Gastrocnemius medialis (tissue), 4 donors: ENCODE results near the gene MAGI1. TPM values are rescaled to one million over a fixed set of nuclear protein-coding genes. Genes with fewer than 3 reads are reported as not detected.

Source experiments
- ATAC-seq, 2 donors: fragments of 150-250 bp; one replicate each; pipeline ENCODE4 v1.9.1; 2016
- DNase-seq, 2 donors: peaks; one replicate each; pipeline ENCODE4 v3.0.0-alpha.2; 2019
- H3K27ac ChIP-seq, 4 donors: fragments of 200-600 bp; sonication (generic); 1 replicate in 1 of 4; 2 replicates in 3 of 4; pipeline ENCODE4 v1.5.1; 2016 to 2018; ENCODE audit warnings: mild to moderate bottlenecking in 2 of 4, moderate library complexity in 1 of 4
- H3K27me3 ChIP-seq, 3 donors: fragments of 200-600 bp; sonication (generic) in 2 of 3; 1 replicate in 1 of 3; 2 replicates in 2 of 3; pipeline versions ENCODE4 v1.5.1 to v1.6.0; 2016 to 2019; ENCODE audit warnings: mild to moderate bottlenecking in 1 of 3, moderate library complexity in 1 of 3
- H3K36me3 ChIP-seq, 2 donors: fragments of 200-600 bp; sonication (generic) in 1 of 2; one replicate each; pipeline ENCODE4 v1.5.1; 2017 to 2018
- H3K4me1 ChIP-seq, 2 donors: fragments of 200-600 bp; sonication (generic) in 1 of 2; one replicate each; pipeline ENCODE4 v1.5.1; 2016 to 2017; ENCODE audit warnings: mild to moderate bottlenecking in 2 of 2
- H3K4me3 ChIP-seq, 4 donors: fragments of 200-600 bp; sonication (generic) in 3 of 4; 1 replicate in 1 of 4; 2 replicates in 3 of 4; pipeline ENCODE4 v1.5.1; 2016 to 2019; ENCODE audit warnings: mild to moderate bottlenecking in 2 of 4
- H3K9me3 ChIP-seq, 3 donors: fragments of 200-600 bp; sonication (generic) in 2 of 3; 1 replicate in 1 of 3; 2 replicates in 2 of 3; pipeline ENCODE4 v1.5.1; 2016 to 2019
- POLR2A ChIP-seq, 2 donors: fragments of 450-650 bp; IDR thresholded peaks; one replicate each; pipeline ENCODE4 v1.6.1; 2017; ENCODE audit warnings: antibody characterized with exemption in 2 of 2, mild to moderate bottlenecking in 2 of 2, moderate library complexity in 2 of 2
- in situ Hi-C, 4 donors: fragments of 200-750 bp; cut with MboI; loops; one replicate each; pipeline versions ENCODE4 v1.15.0 to v1.8.0; 2017; ENCODE audit warnings: low sequenced_read_pairs in 4 of 4
- intact Hi-C: fragments of 100-400 bp; cut with DNase I; formaldehyde crosslinking; loops from one replicate; pipeline ENCODE4 v1.15.1; 2023; ENCODE audit warnings: low total_unique reads
- total RNA-seq, 4 donors: library from RNA; depleted of rRNA; stranded (reverse); fragments of >200 nt; gene quantifications; one replicate each; pipeline versions ENCODE4 v1.1.0 to v1.2.3, GENCODE V29; 2016
- TF ChIP-seq, protein P1 (sequence below), 5 experiments: fragments of 450-650 bp in 3 of 5; fragments of 200-600 bp in 2 of 5; sonication (generic) in 2 of 5; IDR thresholded peaks in 4 of 5; conservative IDR thresholded peaks in 1 of 5; 1 replicate in 4 of 5; 2 replicates in 1 of 5; pipeline ENCODE4 v1.5.1; 2016 to 2019; ENCODE audit warnings: antibody characterized with exemption in 5 of 5, mild to moderate bottlenecking in 3 of 5, moderate library complexity in 3 of 5

MAGI1 gene
- total RNA-seq, 4 donors from 2014 or later, result 2.6 to 7.5 (median 3.9) TPM

DNA sequence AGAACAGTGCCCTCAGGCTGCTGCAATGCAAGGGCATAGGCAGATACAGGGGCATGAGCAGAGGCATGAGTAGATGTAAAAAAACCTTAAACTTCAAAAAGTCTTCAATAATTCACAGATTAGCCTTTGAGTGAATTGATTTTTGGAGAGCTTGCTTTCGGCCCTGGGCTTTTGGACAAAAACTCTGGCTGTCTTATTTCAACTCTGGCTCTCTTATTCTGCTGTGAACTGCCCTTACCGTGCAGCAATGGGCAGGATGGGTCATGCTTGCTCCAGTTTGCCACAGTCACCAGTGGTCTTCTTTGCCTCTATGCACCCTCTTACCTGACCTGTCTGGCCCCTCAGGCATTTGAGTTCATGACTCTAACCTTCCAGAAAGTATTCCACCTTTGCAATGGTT, 555.7 kb downstream of the MAGI1 start:
- Histone ChIP-seq H3K27ac (peak overlapping the region in 3 of 4 donors; percentile 75 to 80 (median 76)), H3K4me3 (peak overlapping the region in 1 of 4 donors; percentile 14), H3K36me3 (no peaks in the 10 kb centered on the region), H3K4me1 (peaks cover 60 to 61% of the 10 kb centered on the region in 2 donors), H3K9me3 (no peaks in the 10 kb centered on the region), H3K27me3 (no peaks in the 10 kb centered on the region)
- intact Hi-C loops, result loop anchor here (10.0 kb wide), 1 partner anchor 142 kb away; no protein-coding TSS in a partner anchor
- DNase-seq (no peak), ATAC-seq (no peak)
- in situ Hi-C loops, result no loop called here
- TF ChIP-seq, protein P1, sequence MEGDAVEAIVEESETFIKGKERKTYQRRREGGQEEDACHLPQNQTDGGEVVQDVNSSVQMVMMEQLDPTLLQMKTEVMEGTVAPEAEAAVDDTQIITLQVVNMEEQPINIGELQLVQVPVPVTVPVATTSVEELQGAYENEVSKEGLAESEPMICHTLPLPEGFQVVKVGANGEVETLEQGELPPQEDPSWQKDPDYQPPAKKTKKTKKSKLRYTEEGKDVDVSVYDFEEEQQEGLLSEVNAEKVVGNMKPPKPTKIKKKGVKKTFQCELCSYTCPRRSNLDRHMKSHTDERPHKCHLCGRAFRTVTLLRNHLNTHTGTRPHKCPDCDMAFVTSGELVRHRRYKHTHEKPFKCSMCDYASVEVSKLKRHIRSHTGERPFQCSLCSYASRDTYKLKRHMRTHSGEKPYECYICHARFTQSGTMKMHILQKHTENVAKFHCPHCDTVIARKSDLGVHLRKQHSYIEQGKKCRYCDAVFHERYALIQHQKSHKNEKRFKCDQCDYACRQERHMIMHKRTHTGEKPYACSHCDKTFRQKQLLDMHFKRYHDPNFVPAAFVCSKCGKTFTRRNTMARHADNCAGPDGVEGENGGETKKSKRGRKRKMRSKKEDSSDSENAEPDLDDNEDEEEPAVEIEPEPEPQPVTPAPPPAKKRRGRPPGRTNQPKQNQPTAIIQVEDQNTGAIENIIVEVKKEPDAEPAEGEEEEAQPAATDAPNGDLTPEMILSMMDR (IDR thresholded peaks at IDR 0.05 in 4 of 5, conservative IDR thresholded peaks at IDR 0.05 in 1 of 5), result no peak
- no peak for TF ChIP-seq POLR2A (IDR thresholded peaks at IDR 0.05)

DNA sequence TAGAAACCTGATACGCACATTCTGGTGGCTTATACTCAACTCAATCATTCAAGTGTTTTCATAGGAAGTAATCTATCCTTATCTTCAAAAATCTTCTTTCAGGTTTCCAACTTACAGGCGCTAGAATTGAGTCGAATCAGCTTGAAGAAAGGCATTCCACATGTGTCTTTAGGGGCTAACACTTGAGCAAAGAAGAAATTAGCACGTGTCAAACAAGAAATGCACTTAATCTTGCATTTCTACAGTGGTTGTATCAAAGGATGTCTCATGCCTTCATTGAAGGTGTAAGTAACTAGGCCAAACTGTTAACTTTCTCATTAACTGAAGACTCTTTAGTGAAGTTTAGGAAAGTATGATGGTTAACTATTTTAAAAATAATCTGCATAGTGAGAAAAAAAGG, 557.6 kb downstream of the MAGI1 start:
- H3K27ac ChIP-seq, result no peak overlapping the region
- in situ Hi-C loops, result no loop called here
- TF ChIP-seq, protein P1 (IDR thresholded peaks at IDR 0.05 in 4 of 5, conservative IDR thresholded peaks at IDR 0.05 in 1 of 5), result no peak
- TF ChIP-seq POLR2A (IDR thresholded peaks at IDR 0.05), result no peak
- H3K36me3 ChIP-seq, result no peaks in the 10 kb centered on the region
- DNase-seq, result no peak
- H3K9me3 ChIP-seq, result no peaks in the 10 kb centered on the region
- intact Hi-C loops, result loop anchor here (10.0 kb wide), 1 partner anchor 144 kb away; no protein-coding TSS in a partner anchor
- no peak overlapping the region for H3K4me3 ChIP-seq
- ATAC-seq, result no peak
- H3K27me3 ChIP-seq, result no peaks in the 10 kb centered on the region
- H3K4me1 ChIP-seq, result peaks cover 44 to 47% of the 10 kb centered on the region in 2 donors

DNA sequence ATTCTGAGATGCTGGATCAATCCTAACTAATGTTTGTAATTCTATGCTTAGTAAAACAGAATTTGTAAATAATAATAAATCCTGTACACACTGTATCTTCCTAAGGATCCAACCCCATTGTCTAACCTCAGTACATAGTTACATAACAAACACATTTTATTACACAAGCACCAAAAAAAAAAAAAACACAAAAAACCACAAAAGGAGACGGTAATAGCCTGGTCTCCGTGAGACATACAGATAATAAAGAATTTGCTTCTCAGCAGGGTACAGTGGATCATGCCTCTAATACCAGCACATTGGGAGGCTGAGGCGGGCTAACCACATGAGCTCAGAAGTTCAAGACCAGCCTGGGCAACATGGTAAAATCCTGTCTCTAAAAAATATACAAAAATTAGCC, 558.7 kb downstream of the MAGI1 start:
- DNase-seq (no peak), ATAC-seq (no peak)
- Histone ChIP-seq H3K27ac (no peak overlapping the region), H3K9me3 (no peaks in the 10 kb centered on the region), H3K27me3 (no peaks in the 10 kb centered on the region), H3K4me1 (peaks cover 33 to 36% of the 10 kb centered on the region in 2 donors), H3K4me3 (no peak overlapping the region), H3K36me3 (no peaks in the 10 kb centered on the region)
- TF ChIP-seq POLR2A (IDR thresholded peaks at IDR 0.05), result no peak
- TF ChIP-seq, protein P1 (IDR thresholded peaks at IDR 0.05 in 4 of 5, conservative IDR thresholded peaks at IDR 0.05 in 1 of 5), result no peak
- intact Hi-C loops, result loop anchor here (10.0 kb wide), 1 partner anchor 145 kb away; no protein-coding TSS in a partner anchor
- in situ Hi-C loops, result no loop called here

DNA sequence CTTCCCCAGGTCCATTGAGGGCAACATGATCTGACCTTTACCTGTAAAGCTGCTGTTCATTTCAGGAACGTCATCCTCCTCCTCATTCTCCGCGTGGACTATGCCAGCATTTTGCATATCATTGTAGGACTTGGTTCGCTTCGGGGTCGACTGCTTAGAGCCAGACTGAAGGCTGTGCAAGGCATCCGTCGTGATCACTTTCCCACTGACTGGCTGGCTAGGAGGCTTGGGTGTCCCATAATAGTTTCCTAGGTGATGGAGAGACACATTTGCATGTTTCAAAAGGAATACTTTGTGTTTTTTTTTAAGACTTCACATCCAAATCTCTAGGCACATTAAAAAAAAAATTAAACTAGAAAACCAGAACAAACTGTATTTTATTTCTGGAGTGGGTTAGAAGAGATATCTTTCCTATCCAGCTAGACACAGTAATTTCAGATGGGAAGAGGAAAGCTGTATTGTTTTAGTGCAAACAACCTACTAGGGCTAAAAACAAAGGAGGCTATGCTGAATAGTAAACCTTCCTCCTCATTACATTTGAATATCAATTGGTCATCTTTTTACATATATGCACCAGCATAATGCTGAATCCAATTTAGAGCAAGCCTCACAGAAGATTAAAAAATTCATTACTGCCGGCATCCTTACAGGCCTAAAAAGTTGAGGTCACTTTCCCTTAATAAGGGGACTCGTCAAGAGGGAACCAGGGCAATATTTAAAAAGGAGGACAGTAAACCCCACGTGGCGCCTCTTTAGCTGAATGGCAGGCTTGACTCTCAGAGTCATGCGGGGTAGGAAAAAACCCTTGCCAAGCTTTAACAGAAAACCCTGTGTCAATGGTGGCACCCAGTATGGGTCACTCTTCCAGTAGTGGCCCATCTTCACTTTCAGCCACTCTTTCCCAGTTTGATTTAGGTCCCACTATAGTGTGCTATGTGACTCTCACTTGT, 559.9 kb downstream of the MAGI1 start:
- Histone ChIP-seq H3K9me3 (no peaks in the 10 kb centered on the region), H3K27me3 (no peaks in the 10 kb centered on the region), H3K36me3 (no peaks in the 10 kb centered on the region), H3K4me3 (no peak overlapping the region), H3K27ac (no peak overlapping the region), H3K4me1 (peaks cover 21 to 24% of the 10 kb centered on the region in 2 donors)
- TF ChIP-seq, protein P1 (IDR thresholded peaks at IDR 0.05 in 4 of 5, conservative IDR thresholded peaks at IDR 0.05 in 1 of 5), result no peak
- TF ChIP-seq POLR2A (IDR thresholded peaks at IDR 0.05), result no peak
- DNase-seq, result no peak
- intact Hi-C loops (no loop called here), in situ Hi-C loops (no loop called here)
- no peak for ATAC-seq
